SU-DHL-6 (cell line): Measurements from ENCODE around the gene C2CD2.

Source experiments
- EZH2phosphoT487 ChIP-seq: fragments of 200-600 bp; sonication (generic), shearing (Covaris generic); conservative IDR thresholded peaks from 2 replicates; pipeline ENCODE4 v1.6.1; 2018; ENCODE audit warnings: mild to moderate bottlenecking, antibody characterized with exemption, low read length, moderate library complexity, mixed read lengths
- TF ChIP-seq, protein P1 (sequence below): fragments of 200-600 bp; sonication (generic); IDR thresholded peaks from one replicate; pipeline ENCODE4 v1.5.1; 2017; ENCODE audit warnings: antibody characterized with exemption, mild to moderate bottlenecking, low read length, moderate library complexity; ENCODE audit not compliant: insufficient read depth, poor library complexity, severe bottlenecking

DNA sequence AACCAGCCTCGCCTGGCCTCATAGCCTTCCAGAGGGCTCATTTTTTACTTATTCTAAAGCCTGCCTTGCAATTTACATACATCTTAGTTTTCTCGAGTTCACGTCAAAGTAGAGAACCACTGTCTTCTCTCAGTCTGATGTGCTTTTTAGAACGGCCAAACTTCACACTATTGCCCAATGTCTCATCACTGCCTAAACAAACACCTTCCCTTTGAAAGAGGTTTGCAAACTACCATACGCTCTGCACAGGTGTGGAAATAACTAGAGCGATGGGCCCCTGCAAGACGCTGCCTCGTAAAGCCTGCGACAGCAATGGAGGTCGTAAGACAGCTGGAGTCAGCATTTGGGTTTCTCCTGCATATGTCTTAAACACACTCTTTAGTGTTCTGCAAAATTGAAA, 97.2 kb downstream of the C2CD2 start:
- TF ChIP-seq, protein P1, sequence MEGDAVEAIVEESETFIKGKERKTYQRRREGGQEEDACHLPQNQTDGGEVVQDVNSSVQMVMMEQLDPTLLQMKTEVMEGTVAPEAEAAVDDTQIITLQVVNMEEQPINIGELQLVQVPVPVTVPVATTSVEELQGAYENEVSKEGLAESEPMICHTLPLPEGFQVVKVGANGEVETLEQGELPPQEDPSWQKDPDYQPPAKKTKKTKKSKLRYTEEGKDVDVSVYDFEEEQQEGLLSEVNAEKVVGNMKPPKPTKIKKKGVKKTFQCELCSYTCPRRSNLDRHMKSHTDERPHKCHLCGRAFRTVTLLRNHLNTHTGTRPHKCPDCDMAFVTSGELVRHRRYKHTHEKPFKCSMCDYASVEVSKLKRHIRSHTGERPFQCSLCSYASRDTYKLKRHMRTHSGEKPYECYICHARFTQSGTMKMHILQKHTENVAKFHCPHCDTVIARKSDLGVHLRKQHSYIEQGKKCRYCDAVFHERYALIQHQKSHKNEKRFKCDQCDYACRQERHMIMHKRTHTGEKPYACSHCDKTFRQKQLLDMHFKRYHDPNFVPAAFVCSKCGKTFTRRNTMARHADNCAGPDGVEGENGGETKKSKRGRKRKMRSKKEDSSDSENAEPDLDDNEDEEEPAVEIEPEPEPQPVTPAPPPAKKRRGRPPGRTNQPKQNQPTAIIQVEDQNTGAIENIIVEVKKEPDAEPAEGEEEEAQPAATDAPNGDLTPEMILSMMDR: no peak
- TF ChIP-seq EZH2phosphoT487: no peak
